Thyroid gland (tissue), 4 donors: ENCODE data around the gene CFAP157.

ENCODE experiments used
- CTCF ChIP-seq, 6 experiments: fragments of 200-600 bp in 3 of 6; fragments of 450-650 bp in 3 of 6; sonication (generic) in 3 of 6; IDR thresholded peaks; one replicate each; pipeline ENCODE4 v1.5.1; 2016 to 2019; ENCODE audit warnings: antibody characterized with exemption in 6 of 6, mild to moderate bottlenecking in 2 of 6, inconsistent platforms in 1 of 6, moderate library complexity in 1 of 6
- POLR2A ChIP-seq, 2 donors: fragments of 450-650 bp; IDR thresholded peaks; one replicate each; pipeline ENCODE4 v1.6.1; 2017; ENCODE audit warnings: antibody characterized with exemption in 2 of 2, mild to moderate bottlenecking in 2 of 2, moderate library complexity in 1 of 2

GRCh38 chr9:127708952-127709587 is 2.3 kb downstream of the CFAP157 start:
- TF ChIP-seq CTCF (IDR thresholded peaks at IDR 0.05) (no peak), POLR2A (IDR thresholded peaks at IDR 0.05) (no peak)
